SHP77 treated with DMSO at 0.1 percent for 48 hours (cell line): ENCODE data around the gene FANCE.

Experiments used
- DNase-seq: peaks from one replicate; lab custom pipeline; 2025; lab: John Stamatoyannopoulos, UW

Gene FANCE

GRCh38 chr6:35468181-35468979, 16.2 kb downstream of the FANCE start, which contains the start of gene RPL10A:
TSS of gene RPL10A (plus strand) at chr6:35468401. CDS start at chr6:35468435, 34 bp downstream.
- DNase-seq = peak; percentile 79

- no peak for DNase-seq
These were observed 17.0 kb downstream of the FANCE start for GRCh38 chr6:35468980-35469750.

GRCh38 chr6:35469751-35470662, 17.9 kb downstream of the FANCE start:
- DNase-seq = no peak

GRCh38 chr6:35470663-35471120, 18.6 kb downstream of the FANCE start:
- DNase-seq = no peak

GRCh38 chr6:35471836-35472345, 19.8 kb downstream of the FANCE start:
- no peak for DNase-seq

GRCh38 chr6:35473075-35473849, 21.1 kb downstream of the FANCE start:
- DNase-seq = no peak

- DNase-seq = no peak
These were observed 21.7 kb downstream of the FANCE start for GRCh38 chr6:35473850-35474130.

- no peak for DNase-seq
These were observed 22.2 kb downstream of the FANCE start for GRCh38 chr6:35474131-35474941.

- no peak for DNase-seq
These were observed 22.9 kb downstream of the FANCE start for GRCh38 chr6:35474942-35475570.

GRCh38 chr6:35475573-35475972, 23.4 kb downstream of the FANCE start:
- no peak for DNase-seq

- no peak for DNase-seq
These were observed 23.9 kb downstream of the FANCE start for GRCh38 chr6:35476004-35476403.

DNA sequence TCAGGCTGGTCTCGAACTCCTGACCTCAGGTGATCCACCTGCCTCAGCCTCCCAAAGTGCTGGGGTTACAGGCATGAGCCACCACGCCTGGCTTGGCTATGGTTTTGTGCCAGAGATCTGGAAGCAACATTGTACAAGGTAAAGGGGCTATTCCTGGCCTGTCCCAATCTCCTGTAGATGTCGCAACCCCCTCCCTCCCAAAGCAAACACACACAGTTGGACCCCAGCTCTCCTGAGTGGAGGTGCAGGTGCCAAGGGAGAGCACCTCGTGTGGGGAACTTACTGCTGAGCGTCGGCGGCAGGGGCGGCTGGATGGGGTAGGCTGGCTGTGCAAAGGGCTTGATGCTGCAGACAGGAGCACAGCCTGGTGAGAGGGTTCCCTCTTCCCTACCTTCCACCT, 24.9 kb downstream of the FANCE start:
- DNase-seq = no peak

- no peak for DNase-seq
These were observed 25.5 kb downstream of the FANCE start for GRCh38 chr6:35477551-35478179.

GRCh38 chr6:35478259-35478658, 26.1 kb downstream of the FANCE start:
- no peak for DNase-seq

DNA sequence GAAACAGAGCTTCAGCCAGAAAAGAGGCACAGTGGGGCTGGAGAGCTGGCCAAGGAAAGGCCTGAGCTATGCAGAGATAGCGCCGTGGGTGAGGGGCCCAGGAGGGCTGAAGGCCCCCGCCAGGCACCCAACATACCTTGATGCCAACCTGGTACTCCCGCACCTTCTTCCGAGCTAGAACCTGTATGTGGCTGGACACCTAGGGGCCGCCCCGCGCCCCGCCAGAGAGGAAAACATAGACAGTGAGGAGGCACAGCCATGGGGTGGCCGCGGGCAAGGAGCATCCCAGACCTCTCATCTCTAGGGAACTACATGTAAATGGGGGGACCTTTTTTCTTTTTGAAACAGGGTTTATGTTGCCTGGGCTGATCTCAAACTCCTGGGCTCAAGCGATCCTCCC, 28.0 kb downstream of the FANCE start:
- no peak for DNase-seq

DNA sequence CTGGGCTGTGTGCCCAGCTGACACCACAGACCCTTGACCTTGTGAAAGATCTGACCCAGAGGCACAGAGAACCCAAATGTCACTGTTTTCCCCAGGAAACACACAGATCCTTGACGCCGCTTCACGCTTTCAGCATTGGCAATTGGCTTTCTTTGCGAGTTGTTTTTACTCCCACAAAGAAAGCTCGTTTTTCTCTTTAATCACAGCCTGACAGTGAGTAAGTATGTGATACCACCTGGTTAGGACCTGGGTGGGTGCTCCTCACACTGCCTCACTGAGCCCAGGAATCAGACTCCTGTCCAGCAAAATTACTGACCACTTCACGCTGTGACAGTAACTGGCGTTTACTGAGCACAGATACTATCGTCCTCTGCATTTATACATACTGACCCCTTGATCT, 29.1 kb downstream of the FANCE start:
- DNase-seq = no peak

DNA sequence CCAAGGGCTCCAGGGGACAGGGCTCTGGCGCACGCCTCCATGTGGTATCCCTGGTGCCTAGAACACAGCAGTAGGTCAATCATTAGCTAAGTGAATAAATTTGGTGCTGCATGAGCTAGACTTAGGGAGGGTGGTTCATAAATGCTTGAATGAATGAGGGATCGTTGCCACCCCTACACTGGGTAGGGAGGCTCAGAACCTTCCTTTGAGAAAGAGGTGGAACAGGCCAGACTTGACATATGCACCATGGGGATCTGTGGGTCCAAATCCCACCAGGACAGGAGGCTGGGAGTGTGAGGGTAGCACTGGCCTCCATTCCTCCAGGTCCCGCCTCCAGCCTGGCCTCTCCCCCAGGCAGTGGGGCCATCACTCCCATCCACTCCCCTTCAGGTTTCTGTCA, 30.9 kb downstream of the FANCE start:
- no peak for DNase-seq

DNA sequence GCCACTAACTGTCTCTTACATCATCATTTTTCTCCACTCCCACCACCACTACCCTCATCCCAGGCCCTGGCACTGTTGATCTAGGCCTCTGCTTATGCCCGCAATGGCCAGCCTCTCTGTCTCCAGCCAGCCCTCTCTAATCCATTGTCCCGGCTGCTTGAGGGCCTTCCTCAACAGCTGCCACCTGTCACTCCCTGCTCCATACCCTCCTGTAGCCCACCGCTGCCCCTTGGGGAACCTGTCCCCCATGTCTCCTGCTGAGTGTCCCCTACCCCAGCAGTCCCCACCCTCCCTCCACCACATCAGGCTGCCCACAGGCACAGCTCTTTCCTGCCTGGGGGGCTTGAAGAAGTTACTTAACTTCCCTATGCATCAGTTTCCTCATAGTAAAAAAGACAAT, 31.4 kb downstream of the FANCE start:
- no peak for DNase-seq

DNA sequence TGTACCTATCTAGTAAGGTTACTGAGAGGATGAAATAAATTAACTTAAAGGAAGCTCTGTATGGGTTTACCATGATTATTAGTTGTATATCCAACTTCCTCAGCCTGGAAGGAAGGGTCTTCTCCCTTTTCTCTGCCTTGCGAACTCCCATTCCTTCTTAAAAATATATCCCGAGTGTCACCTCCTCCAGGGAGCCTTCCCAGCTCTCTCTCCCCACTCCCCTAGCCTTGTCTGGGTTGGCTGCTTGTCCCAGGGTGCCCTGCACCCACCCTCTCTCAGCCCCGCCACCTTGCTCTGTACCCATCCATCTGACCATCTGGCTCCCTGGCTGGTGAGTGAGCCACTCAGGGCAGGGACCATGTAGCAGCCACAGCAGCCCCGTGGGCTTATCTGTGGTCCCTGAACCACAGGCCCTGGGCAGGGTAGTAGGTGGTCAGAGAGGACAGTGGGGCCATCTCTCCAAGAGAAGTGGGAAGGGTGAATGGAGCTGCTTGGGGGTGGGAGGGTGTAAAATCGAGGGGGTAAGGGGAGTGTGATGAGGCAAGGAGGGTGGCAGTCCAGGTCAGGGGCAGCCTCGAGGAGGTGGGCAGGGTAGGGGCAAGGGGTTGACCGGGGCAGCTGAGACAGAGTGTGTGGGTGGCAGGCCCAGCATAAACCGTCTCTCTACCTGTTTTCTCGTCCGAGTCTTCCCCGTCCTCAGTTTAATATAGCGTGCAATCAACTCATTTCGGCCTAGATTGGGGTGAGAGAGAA, 31.9 kb downstream of the FANCE start:
- no peak for DNase-seq
